Neural progenitor cell (in vitro differentiated cells): Measurements from ENCODE around the gene ZC3H7A. TPM values are rescaled to one million over a fixed set of nuclear protein-coding genes. Genes with fewer than 3 reads are reported as not detected.

Experiments
- DNase-seq: peaks from one replicate; pipeline ENCODE4 v3.0.0-alpha.2; 2016; ENCODE audit warnings: low spot score
- H2AFZ ChIP-seq: fragments of 200-600 bp; sonication (generic); replicated peaks from 2 replicates; pipeline ENCODE4 v1.6.1; 2016; ENCODE audit warnings: antibody characterized with exemption
- H3F3A ChIP-seq: fragments of 200-600 bp; sonication (generic); 2 replicates; pipeline ENCODE4 v1.6.1; 2016; ENCODE audit warnings: antibody characterized with exemption, low read depth
- H3K27ac ChIP-seq: fragments of 200-600 bp; sonication (generic); 2 replicates; pipeline ENCODE4 v1.5.1; 2016; ENCODE audit warnings: mild to moderate bottlenecking
- H3K27me3 ChIP-seq: fragments of 200-600 bp; sonication (generic); 2 replicates; pipeline ENCODE4 v1.6.1; 2016; ENCODE audit warnings: mild to moderate bottlenecking, moderate library complexity
- H3K36me3 ChIP-seq: fragments of 200-600 bp; sonication (generic); 2 replicates; pipeline ENCODE4 v1.5.1; 2016
- H3K4me1 ChIP-seq: fragments of 200-600 bp; sonication (generic); 2 replicates; pipeline ENCODE4 v1.6.1; 2016; ENCODE audit warnings: mixed run types
- H3K4me2 ChIP-seq: fragments of 200-600 bp; sonication (generic); 2 replicates; pipeline ENCODE4 v1.6.1; 2016
- H3K4me3 ChIP-seq: fragments of 200-600 bp; sonication (generic); 2 replicates; pipeline ENCODE4 v1.5.1; 2016
- H3K79me2 ChIP-seq: fragments of 200-600 bp; sonication (generic); 2 replicates; pipeline ENCODE4 v1.6.1; 2016; ENCODE audit warnings: low read depth
- H3K9ac ChIP-seq: fragments of 200-600 bp; sonication (generic); 2 replicates; pipeline ENCODE4 v1.6.1; 2016
- H3K9me3 ChIP-seq: fragments of 200-600 bp; sonication (generic); 2 replicates; pipeline ENCODE4 v1.5.1; 2016; ENCODE audit warnings: low read depth
- H4K20me1 ChIP-seq: fragments of 200-600 bp; sonication (generic); 2 replicates; pipeline ENCODE4 v1.6.1; 2016; ENCODE audit warnings: low read depth
- H3K27ac Mint-ChIP-seq: 3 replicates; pipeline ENCODE4 v1.8.0; 2021; ENCODE audit warnings: mixed read lengths
- H3K27me3 Mint-ChIP-seq: 2 replicates; pipeline ENCODE4 v1.8.0; 2022; ENCODE audit warnings: low read depth, mild to moderate bottlenecking, inconsistent platforms, moderate library complexity, mixed read lengths; ENCODE audit not compliant: insufficient read depth
- H3K36me3 Mint-ChIP-seq: 3 replicates; pipeline ENCODE4 v1.8.0; 2021; ENCODE audit warnings: mixed read lengths
- H3K4me1 Mint-ChIP-seq: 3 replicates; pipeline ENCODE4 v1.8.0; 2021; ENCODE audit warnings: mixed read lengths
- H3K4me3 Mint-ChIP-seq: 3 replicates; pipeline ENCODE4 v1.8.0; 2021; ENCODE audit warnings: mild to moderate bottlenecking, moderate library complexity, mixed read lengths
- H3K9me3 Mint-ChIP-seq: 3 replicates; pipeline ENCODE4 v1.8.0; 2020; ENCODE audit warnings: mixed read lengths
- CTCF ChIP-seq: fragments of 200-600 bp; sonication (generic); IDR thresholded peaks from 2 replicates; pipeline ENCODE4 v1.5.1; 2017; ENCODE audit warnings: antibody characterized with exemption, mild to moderate bottlenecking
- EZH2 ChIP-seq: fragments of 200-600 bp; sonication (generic); IDR thresholded peaks from 2 replicates; pipeline ENCODE4 v1.6.1; 2017; ENCODE audit warnings: antibody characterized with exemption, mild to moderate bottlenecking, moderate library complexity
- EZH2phosphoT487 ChIP-seq: fragments of 200-600 bp; sonication (generic); IDR thresholded peaks from 2 replicates; pipeline ENCODE4 v1.6.1; 2017; ENCODE audit warnings: antibody characterized with exemption
- total RNA-seq: library from RNA; depleted of rRNA; stranded (reverse); fragments of >200 nt; gene quantifications from 2 replicates; pipeline ENCODE4 v1.2.3, GENCODE V29; 2015; ENCODE audit warnings: low replicate concordance

The ZC3H7A gene
- total RNA-seq, 1 donor from 2014 or later, result 82.6 TPM

GRCh38 chr16:11759163-11759834 lies 37.8 kb downstream of the ZC3H7A start:
- DNase-seq, result no peak
- Histone ChIP-seq H3K4me2 (no peak overlapping the region), H3K9ac (no peak overlapping the region), H3K27ac (no peak overlapping the region), H3K9me3 (no peaks in the 10 kb centered on the region), H3K27me3 (no peaks in the 10 kb centered on the region), H4K20me1 (no peaks in the 10 kb centered on the region), H3F3A (no peaks in the 10 kb centered on the region), H3K4me3 (no peak overlapping the region), H3K4me1 (no peaks in the 10 kb centered on the region), H2AFZ (no peak overlapping the region), H3K79me2 (no peaks in the 10 kb centered on the region), H3K36me3 (peaks cover 21% of the 10 kb centered on the region)
- Mint-ChIP-seq H3K27ac (no peak overlapping the region), H3K9me3 (no peaks in the 10 kb centered on the region), H3K4me1 (no peaks in the 10 kb centered on the region), H3K27me3 (no peaks in the 10 kb centered on the region), H3K4me3 (no peak overlapping the region), H3K36me3 (peaks cover 29% of the 10 kb centered on the region)
- no peak for TF ChIP-seq CTCF
- no peak for TF ChIP-seq EZH2phosphoT487
- no peak for TF ChIP-seq EZH2

- H3K27ac Mint-ChIP-seq, result no peak overlapping the region
- H3K9ac ChIP-seq, result no peak overlapping the region
Measured at GRCh38 chr16:11757671-11758545, 39.1 kb downstream of the ZC3H7A start.

GRCh38 chr16:11756248-11756647 lies 40.8 kb downstream of the ZC3H7A start:
- no peak overlapping the region for H3K9ac ChIP-seq
- H3K4me2 ChIP-seq, result no peak overlapping the region
- H3K4me1 ChIP-seq, result no peaks in the 10 kb centered on the region
- Mint-ChIP-seq H3K4me1 (no peaks in the 10 kb centered on the region), H3K9me3 (no peaks in the 10 kb centered on the region), H3K4me3 (no peak overlapping the region), H3K27ac (no peak overlapping the region), H3K36me3 (peaks cover 27% of the 10 kb centered on the region), H3K27me3 (no peaks in the 10 kb centered on the region)
- no peak for DNase-seq
- H3K27ac ChIP-seq, result no peak overlapping the region
- H3K79me2 ChIP-seq, result no peaks in the 10 kb centered on the region
- no peaks in the 10 kb centered on the region for H3K9me3 ChIP-seq
- TF ChIP-seq EZH2 (no peak), EZH2phosphoT487 (no peak), CTCF (no peak)
- no peaks in the 10 kb centered on the region for H4K20me1 ChIP-seq
- peaks cover 19% of the 10 kb centered on the region for H3K36me3 ChIP-seq
- H3F3A ChIP-seq, result no peaks in the 10 kb centered on the region
- H3K4me3 ChIP-seq, result no peak overlapping the region
- no peaks in the 10 kb centered on the region for H3K27me3 ChIP-seq
- H2AFZ ChIP-seq, result no peak overlapping the region

More at GRCh38 chr16:11757671-11758545, 39.1 kb downstream of the ZC3H7A start:
- H4K20me1 ChIP-seq, result no peaks in the 10 kb centered on the region
- H3K36me3 ChIP-seq, result peaks cover 21% of the 10 kb centered on the region
- no peak overlapping the region for H3K4me3 ChIP-seq
- H3K79me2 ChIP-seq, result no peaks in the 10 kb centered on the region
- DNase-seq, result no peak
- no peaks in the 10 kb centered on the region for H3K9me3 ChIP-seq
- Mint-ChIP-seq H3K36me3 (peaks cover 27% of the 10 kb centered on the region), H3K27me3 (no peaks in the 10 kb centered on the region), H3K4me1 (no peaks in the 10 kb centered on the region), H3K4me3 (no peak overlapping the region), H3K9me3 (no peaks in the 10 kb centered on the region)
- no peaks in the 10 kb centered on the region for H3K4me1 ChIP-seq
- H3K4me2 ChIP-seq, result no peak overlapping the region
- no peak for TF ChIP-seq EZH2
- TF ChIP-seq CTCF, result no peak
- no peak for TF ChIP-seq EZH2phosphoT487
- no peaks in the 10 kb centered on the region for H3F3A ChIP-seq
- no peak overlapping the region for H3K27ac ChIP-seq
- no peaks in the 10 kb centered on the region for H3K27me3 ChIP-seq
- no peak overlapping the region for H2AFZ ChIP-seq
